SK-N-MC (cell line): Measurements from ENCODE around the gene PWWP2B.

ENCODE experiments used
- DNase-seq: peaks from one replicate; pipeline ENCODE4 v3.0.0-alpha.2; 2011; ENCODE audit warnings: low read depth, low spot score
- H3K27ac ChIP-seq: fragments of 200-600 bp; sonication (generic); 2 replicates; pipeline ENCODE4 v1.5.1; 2016; ENCODE audit warnings: mixed run types
- H3K36me3 ChIP-seq: fragments of 200-600 bp; sonication (generic); 2 replicates; pipeline ENCODE4 v1.6.1; 2017; ENCODE audit warnings: antibody characterized with exemption, low read length, mixed read lengths; ENCODE audit not compliant: insufficient read depth
- H3K4me3 ChIP-seq: fragments of 200-600 bp; sonication (generic); 2 replicates; pipeline ENCODE4 v1.5.1; 2016
- H3K9ac ChIP-seq: fragments of 200-600 bp; sonication (generic); 2 replicates; pipeline ENCODE4 v1.8.0; 2017; ENCODE audit warnings: mixed run types, mixed read lengths; ENCODE audit not compliant: insufficient read length
- H3K9me3 ChIP-seq: fragments of 200-600 bp; sonication (generic); 2 replicates; pipeline ENCODE4 v1.6.1; 2017; ENCODE audit warnings: low read depth, mild to moderate bottlenecking, antibody characterized with exemption, low read length, moderate library complexity, mixed read lengths
- EZH2 ChIP-seq: fragments of 200-600 bp; sonication (generic); IDR thresholded peaks from one replicate; pipeline ENCODE4 v1.6.1; 2017; ENCODE audit warnings: antibody characterized with exemption
- FOXP2 ChIP-seq: optimal IDR thresholded peaks from 2 replicates; pipeline ENCODE3; 2011; ENCODE audit warnings: mild to moderate bottlenecking, moderate library complexity; ENCODE audit not compliant: insufficient read depth; ENCODE audit errors: extremely low read length, control extremely low read depth
- POLR2AphosphoS5 ChIP-seq: IDR thresholded peaks from 2 replicates; pipeline ENCODE4 v1.6.1; 2012; ENCODE audit warnings: mild to moderate bottlenecking, low read depth, low read length, borderline replicate concordance

Gene PWWP2B

GRCh38 chr10:132389433-132390169, 7.4 kb upstream of the PWWP2B start:
- Histone ChIP-seq H3K4me3 (no peak overlapping the region; the same call in 1 of the 2 replicates), H3K36me3 (no peaks in the 10 kb centered on the region), H3K9me3 (no peaks in the 10 kb centered on the region), H3K9ac (no peak overlapping the region), H3K27ac (peak overlapping the region; percentile 79)
- DNase-seq = no peak
- TF ChIP-seq FOXP2 = no peak
- TF ChIP-seq EZH2 = no peak
- TF ChIP-seq POLR2AphosphoS5 = no peak

- no peak for DNase-seq
- Histone ChIP-seq H3K36me3 (no peaks in the 10 kb centered on the region), H3K27ac (peak overlapping the region; percentile 79), H3K9me3 (no peaks in the 10 kb centered on the region), H3K4me3 (no peak overlapping the region; the same call in 1 of the 2 replicates), H3K9ac (no peak overlapping the region)
- TF ChIP-seq FOXP2 (no peak), POLR2AphosphoS5 (no peak), EZH2 (no peak)
Observed at GRCh38 chr10:132390170-132390920, 6.7 kb upstream of the PWWP2B start.

- H3K27ac ChIP-seq = peak overlapping the region; percentile 79; the same call in 1 of the 2 replicates
- no peaks in the 10 kb centered on the region for H3K9me3 ChIP-seq
- no peak for DNase-seq
- H3K4me3 ChIP-seq = no peak overlapping the region
- H3K36me3 ChIP-seq = no peaks in the 10 kb centered on the region
- TF ChIP-seq EZH2 = no peak
- TF ChIP-seq POLR2AphosphoS5 = no peak
- TF ChIP-seq FOXP2 = no peak
- no peak overlapping the region for H3K9ac ChIP-seq
Observed at GRCh38 chr10:132390921-132391675, 5.9 kb upstream of the PWWP2B start.

- Histone ChIP-seq H3K9ac (no peak overlapping the region), H3K4me3 (no peak overlapping the region)
- TF ChIP-seq POLR2AphosphoS5 (no peak), FOXP2 (no peak), EZH2 (no peak)
Observed at GRCh38 chr10:132391676-132392020, 5.4 kb upstream of the PWWP2B start.

GRCh38 chr10:132392184-132392800, 4.7 kb upstream of the PWWP2B start:
- no peak for DNase-seq
- TF ChIP-seq POLR2AphosphoS5 = no peak
- no peak for TF ChIP-seq EZH2
- TF ChIP-seq FOXP2 = no peak
- H3K4me3 ChIP-seq = no peak overlapping the region
- no peaks in the 10 kb centered on the region for H3K36me3 ChIP-seq
- no peak overlapping the region for H3K9ac ChIP-seq
- H3K27ac ChIP-seq = no peak overlapping the region
- no peaks in the 10 kb centered on the region for H3K9me3 ChIP-seq

More at GRCh38 chr10:132391676-132392020, 5.4 kb upstream of the PWWP2B start:
- Histone ChIP-seq H3K9me3 (no peaks in the 10 kb centered on the region), H3K36me3 (no peaks in the 10 kb centered on the region), H3K27ac (no peak overlapping the region)
- DNase-seq = no peak

- no peak overlapping the region for H3K9ac ChIP-seq
- DNase-seq = no peak
- H3K27ac ChIP-seq = no peak overlapping the region
- H3K9me3 ChIP-seq = no peaks in the 10 kb centered on the region
- H3K4me3 ChIP-seq = no peak overlapping the region
- no peak for TF ChIP-seq POLR2AphosphoS5
- TF ChIP-seq EZH2 = no peak
- no peak for TF ChIP-seq FOXP2
- no peaks in the 10 kb centered on the region for H3K36me3 ChIP-seq
Observed at GRCh38 chr10:132392811-132393694, 3.9 kb upstream of the PWWP2B start.

GRCh38 chr10:132393695-132394181, 3.3 kb upstream of the PWWP2B start:
- no peaks in the 10 kb centered on the region for H3K36me3 ChIP-seq

More at GRCh38 chr10:132393695-132394181, 3.3 kb upstream of the PWWP2B start:
- Histone ChIP-seq H3K4me3 (no peak overlapping the region), H3K27ac (no peak overlapping the region), H3K9me3 (no peaks in the 10 kb centered on the region), H3K9ac (no peak overlapping the region)
- no peak for DNase-seq
- TF ChIP-seq FOXP2 (no peak), EZH2 (no peak), POLR2AphosphoS5 (no peak)
